ENCODE measurements around the gene WDR89. TPM values are rescaled to one million over a fixed set of nuclear protein-coding genes. Genes with fewer than 3 reads are reported as not detected.
A peak's percentile ranks its signal among the peaks of the same experiment; 100 is the strongest.

Gene WDR89
- total and polyA plus RNA-seq, 2 donors (not counting 1 experiment from before 2014, with no cell fraction given) = 5.9 to 19.0 TPM

- 92% methylated on average over 4 of the region's 7 CpGs for WGBS (ENCODE audit: insufficient coverage)
- peaks cover 41% of the 10 kb centered on the region for H3K4me1 Mint-ChIP-seq
- DNase-seq = no peak
These were observed 7.9 kb downstream of the WDR89 start for GRCh38 chr14:63633801-63634200.

DNA sequence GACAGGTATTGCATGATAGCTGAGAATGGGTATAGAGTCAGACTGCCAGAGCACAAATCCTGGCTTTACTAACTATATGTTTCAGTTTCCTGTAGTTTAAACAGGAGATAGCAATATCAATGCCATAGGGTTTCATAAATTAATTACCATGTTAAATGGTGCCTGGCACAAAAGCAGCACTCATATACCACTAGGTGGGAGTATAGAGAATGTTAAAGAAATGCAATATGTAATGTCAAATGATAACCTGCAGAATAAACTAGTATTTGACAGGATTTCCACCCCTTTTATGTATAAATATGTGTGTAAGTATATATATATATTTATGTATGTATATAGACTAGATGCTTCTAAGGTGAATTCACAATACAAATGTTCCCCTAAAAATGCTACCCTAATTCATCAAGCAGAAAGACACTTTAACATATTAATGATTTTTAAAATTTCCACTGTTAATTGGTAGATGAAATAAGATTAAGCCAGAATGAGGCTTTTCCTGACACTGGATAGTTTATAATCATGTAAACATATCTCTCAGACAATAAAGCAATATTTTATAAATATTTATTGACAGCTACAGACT is 8.6 kb downstream of the WDR89 start:
- Mint-ChIP-seq H3K4me3 (no peak overlapping the region), H3K9me3 (ENCODE audit: insufficient read depth) (peaks cover 9% of the 10 kb centered on the region), H3K4me1 (peaks cover 38% of the 10 kb centered on the region), H3K27ac (no peak overlapping the region), H3K27me3 (no peaks in the 10 kb centered on the region)
- H3K27me3 ChIP-seq (replicated peaks in 1 of 4; ENCODE audit: control extremely low read depth in 1 of 4, control insufficient read depth in 3 of 4, insufficient read depth in 4 of 4, low read length in 3 of 4) = no peaks in the 10 kb centered on the region
- peaks cover 2 to 4% of the 10 kb centered on the region in 2 experiments for H3K36me3 ChIP-seq (replicated peaks in 1 of 2; ENCODE audit: control extremely low read depth in 1 of 2, control insufficient read depth in 1 of 2, extremely low read depth in 1 of 2, insufficient read depth in 2 of 2, low read length in 1 of 2)
- ATAC-seq (ENCODE audit: low read depth) (peak; percentile 66), DNase-seq (peak; percentile 58)
- CTCF ChIA-PET = interaction anchor here (0.9 to 7.6 kb wide), 12 partner anchors 9 to 220 kb away, joined by 3 to 84 read pairs (median 4); partner anchors contain the start of genes SYNE2 and WDR89
- peaks cover 0 to 6% of the 10 kb centered on the region in 2 donors for H3K4me1 ChIP-seq (ENCODE audit: control insufficient read depth in 2 of 2, insufficient read depth in 2 of 2, low read length in 2 of 2)
- no peak overlapping the region for H3K4me2 ChIP-seq (replicated peaks; ENCODE audit: low read depth, low read length, poor library complexity, severe bottlenecking)
- no peak overlapping the region for H3K27ac ChIP-seq (ENCODE audit: low read length in 2 of 2)
- no peak for TF ChIP-seq EZH2 (IDR thresholded peaks at IDR 0.05; ENCODE audit: borderline replicate concordance, insufficient read depth, low read depth, low read length, poor library complexity, severe bottlenecking)
- TF ChIP-seq, protein P1, sequence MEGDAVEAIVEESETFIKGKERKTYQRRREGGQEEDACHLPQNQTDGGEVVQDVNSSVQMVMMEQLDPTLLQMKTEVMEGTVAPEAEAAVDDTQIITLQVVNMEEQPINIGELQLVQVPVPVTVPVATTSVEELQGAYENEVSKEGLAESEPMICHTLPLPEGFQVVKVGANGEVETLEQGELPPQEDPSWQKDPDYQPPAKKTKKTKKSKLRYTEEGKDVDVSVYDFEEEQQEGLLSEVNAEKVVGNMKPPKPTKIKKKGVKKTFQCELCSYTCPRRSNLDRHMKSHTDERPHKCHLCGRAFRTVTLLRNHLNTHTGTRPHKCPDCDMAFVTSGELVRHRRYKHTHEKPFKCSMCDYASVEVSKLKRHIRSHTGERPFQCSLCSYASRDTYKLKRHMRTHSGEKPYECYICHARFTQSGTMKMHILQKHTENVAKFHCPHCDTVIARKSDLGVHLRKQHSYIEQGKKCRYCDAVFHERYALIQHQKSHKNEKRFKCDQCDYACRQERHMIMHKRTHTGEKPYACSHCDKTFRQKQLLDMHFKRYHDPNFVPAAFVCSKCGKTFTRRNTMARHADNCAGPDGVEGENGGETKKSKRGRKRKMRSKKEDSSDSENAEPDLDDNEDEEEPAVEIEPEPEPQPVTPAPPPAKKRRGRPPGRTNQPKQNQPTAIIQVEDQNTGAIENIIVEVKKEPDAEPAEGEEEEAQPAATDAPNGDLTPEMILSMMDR (IDR thresholded peaks at IDR 0.05) = peak; percentile 80
- no peak overlapping the region for H3K9ac ChIP-seq (ENCODE audit: low read length)
- peaks cover 95% of the 10 kb centered on the region for H3K79me2 ChIP-seq (ENCODE audit: control insufficient read depth, insufficient read depth, low read length)
- H3K9me3 ChIP-seq (ENCODE audit: control extremely low read depth in 1 of 3, control insufficient read depth in 2 of 3, insufficient read depth in 1 of 3, low read length in 2 of 3) = peaks cover 0 to 10% (median 5%) of the 10 kb centered on the region in 3 donors
- intact Hi-C loops (cut with micrococcal nuclease) = loop anchor here (1.0 to 2.0 kb wide), 2 partner anchors 137 to 662 kb away; partner anchors contain the start of gene ESR2
- POLR2A ChIA-PET = interaction anchor here (0.5 kb wide), 1 partner anchor 694 kb away, joined by 6 read pairs; no protein-coding TSS in a partner anchor
- H2AFZ ChIP-seq (ENCODE audit: insufficient read depth, low read depth, low read length, poor library complexity, severe bottlenecking) = no peak overlapping the region
- peaks cover 8% of the 10 kb centered on the region for H4K20me1 ChIP-seq (ENCODE audit: control insufficient read depth, insufficient read depth, low read length, poor library complexity, severe bottlenecking)
- H3K4me3 ChIP-seq (ENCODE audit: control extremely low read depth in 1 of 5, extremely low read depth in 1 of 5, insufficient read depth in 1 of 5, low read depth in 2 of 5, low read length in 4 of 5) = no peak overlapping the region

More at GRCh38 chr14:63633801-63634200, 7.9 kb downstream of the WDR89 start:
- CTCF ChIA-PET = interaction anchor here (0.7 to 7.6 kb wide), 15 partner anchors 9 to 670 kb away, joined by 3 to 84 read pairs (median 4); partner anchors contain the start of genes SYNE2 and WDR89
- Histone ChIP-seq H3K4me3 (ENCODE audit: control extremely low read depth in 1 of 5, extremely low read depth in 1 of 5, insufficient read depth in 1 of 5, low read depth in 2 of 5, low read length in 4 of 5) (no peak overlapping the region), H3K79me2 (ENCODE audit: control insufficient read depth, insufficient read depth, low read length) (peaks cover 95% of the 10 kb centered on the region), H3K4me1 (ENCODE audit: control insufficient read depth in 2 of 2, insufficient read depth in 2 of 2, low read length in 2 of 2) (peaks cover 3 to 6% of the 10 kb centered on the region in 2 donors), H4K20me1 (ENCODE audit: control insufficient read depth, insufficient read depth, low read length, poor library complexity, severe bottlenecking) (peaks cover 8% of the 10 kb centered on the region), H3K4me2 (replicated peaks; ENCODE audit: low read depth, low read length, poor library complexity, severe bottlenecking) (no peak overlapping the region), H3K9ac (ENCODE audit: low read length) (no peak overlapping the region), H3K9me3 (ENCODE audit: control extremely low read depth in 1 of 3, control insufficient read depth in 2 of 3, insufficient read depth in 1 of 3, low read length in 2 of 3) (peaks cover 0 to 10% (median 5%) of the 10 kb centered on the region in 3 donors), H3K36me3 (replicated peaks in 1 of 2; ENCODE audit: control extremely low read depth in 1 of 2, control insufficient read depth in 1 of 2, extremely low read depth in 1 of 2, insufficient read depth in 2 of 2, low read length in 1 of 2) (peaks cover 2 to 8% of the 10 kb centered on the region in 2 experiments), H2AFZ (ENCODE audit: insufficient read depth, low read depth, low read length, poor library complexity, severe bottlenecking) (no peak overlapping the region), H3K27ac (ENCODE audit: low read length in 2 of 2) (peak overlapping the region in 1 of 2 donors; percentile 5), H3K27me3 (replicated peaks in 1 of 4; ENCODE audit: control extremely low read depth in 1 of 4, control insufficient read depth in 3 of 4, insufficient read depth in 4 of 4, low read length in 3 of 4) (no peaks in the 10 kb centered on the region)
- H3K27ac Mint-ChIP-seq = no peak overlapping the region
- POLR2A ChIA-PET = no interaction called here
- no peaks in the 10 kb centered on the region for H3K27me3 Mint-ChIP-seq
- H3K4me3 Mint-ChIP-seq = no peak overlapping the region
- intact Hi-C loops (cut with micrococcal nuclease) = loop anchor here (1.0 to 2.0 kb wide), 2 partner anchors 136 to 661 kb away; partner anchors contain the start of gene ESR2
- no peak for TF ChIP-seq EZH2 (IDR thresholded peaks at IDR 0.05; ENCODE audit: borderline replicate concordance, insufficient read depth, low read depth, low read length, poor library complexity, severe bottlenecking)
- TF ChIP-seq, protein P1 (IDR thresholded peaks at IDR 0.05) = no peak
- peaks cover 9% of the 10 kb centered on the region for H3K9me3 Mint-ChIP-seq (ENCODE audit: insufficient read depth)
- ATAC-seq (ENCODE audit: low read depth) = no peak
